Measurements from ENCODE around the gene DENND4A. TPM values are rescaled to one million over a fixed set of nuclear protein-coding genes. Genes with fewer than 3 reads are reported as not detected.

The DENND4A gene
- 15.7 and 38.3 TPM in 2 replicates for total RNA-seq

GRCh38 chr15:65792138-65792987, at the start of gene DENND4A:
Gene DENND4A, minus strand, starts transcription at chr15:65792293. Its CDS starts 35,843 bp downstream, at chr15:65756450.

GRCh38 chr15:65621638-65622037, 170.5 kb downstream of the DENND4A start, which contains the start of gene SLC24A1:
Gene SLC24A1, plus strand, starts transcription at chr15:65621938. Its CDS starts 2,143 bp downstream, at chr15:65624081.

GRCh38 chr15:65610871-65611718, 181.0 kb downstream of the DENND4A start, which contains the start of gene INTS14:
Gene INTS14, minus strand, starts transcription at chr15:65611131. Its CDS starts 3,751 bp downstream, at chr15:65607380.

Other genes with a start within 250 kb of the DENND4A start
- gene INTS14, start 181.2 kb downstream of the DENND4A start, total RNA-seq, result 27.4 and 37.8 TPM in 2 replicates
- gene SLC24A1, start 170.4 kb downstream of the DENND4A start, total RNA-seq, result 1.8 and 15.1 TPM in 2 replicates
- gene RAB11A, start 77.2 kb upstream of the DENND4A start, total RNA-seq, result 103 and 447 TPM in 2 replicates

Data from bladder microvascular endothelial cell (primary cell).